K562 (cell line): ENCODE data around the gene CAPN7. TPM values are rescaled to one million over a fixed set of nuclear protein-coding genes. Genes with fewer than 3 reads are reported as not detected.
A peak's percentile ranks its signal among the peaks of the same experiment; 100 is the strongest.

Experiments used
- ATAC-seq: fragments of 200-7000 bp; cut with Tn5 transposase; 3 replicates; pipeline ENCODE4 v1.9.1; 2020; ENCODE audit warnings: moderate library complexity
- BruUV-seq: library from RNA; stranded (reverse); fragments of 400-500 nt; replicated peaks from 2 replicates; lab custom pipeline; 2021; lab: Mats Ljungman, UMichigan
- CTCF ChIA-PET: fragments of 300-600 bp; formaldehyde crosslinking; extraction: SDS; loops from one replicate; lab custom pipeline; 2021; ENCODE audit warnings: low intra/inter-chr PET ratio; lab: Yijun Ruan, JAX
- POLR2A ChIA-PET: fragments of 300-600, 350-650 bp; sonication (Branson Sonifier 250); formaldehyde crosslinking; extraction: SDS; loops from one replicate; lab custom pipeline; 2021; ENCODE audit warnings: antibody characterized with exemption, inconsistent platforms; lab: Yijun Ruan, JAX
- DNase-seq, 4 experiments: peaks; one replicate each; pipeline versions ENCODE4 v3.0.0 to v3.0.0-alpha.2; 2011 to 2018; ENCODE audit warnings: low spot score in 3 of 4, mixed read lengths in 3 of 4; ENCODE audit errors: extremely low read depth in 1 of 4
- FAIRE-seq: peaks from 2 replicates; lab custom pipeline; 2011; peaks lifted over from hg19 to GRCh38; lab: Jason Lieb, UNC
- H2AFZ ChIP-seq: 2 replicates; pipeline ENCODE4 v1.6.0; 2011; ENCODE audit warnings: low read depth, low read length, control low read depth, inconsistent platforms
- H3K27ac ChIP-seq: fragments of 200-600 bp; 3 replicates; pipeline ENCODE4 v1.8.0; 2011; ENCODE audit warnings: low read depth, mild to moderate bottlenecking, control low read depth, inconsistent platforms, low read length, moderate library complexity, mixed read lengths; ENCODE audit errors: extremely low read depth
- H3K27me3 ChIP-seq, 2 experiments: fragments of 300-600 bp in 1 of 2; 2 replicates in 1 of 2; 3 replicates in 1 of 2; pipeline versions ENCODE4 v1.6.0 to v1.8.0; 2011; ENCODE audit warnings: inconsistent platforms in 2 of 2, low read length in 2 of 2, mild to moderate bottlenecking in 1 of 2, mixed read lengths in 1 of 2, moderate library complexity in 1 of 2; ENCODE audit not compliant: control insufficient read depth in 2 of 2, insufficient read depth in 2 of 2
- H3K36me3 ChIP-seq: fragments of 300-600 bp; 3 replicates; pipeline ENCODE4 v1.8.0; 2011; ENCODE audit warnings: mild to moderate bottlenecking, low read length, inconsistent platforms; ENCODE audit not compliant: control insufficient read depth, insufficient read depth
- H3K4me1 ChIP-seq, 2 experiments: fragments of 200-600 bp in 1 of 2; replicated peaks in 1 of 2; 2 replicates in 1 of 2; 3 replicates in 1 of 2; pipeline versions ENCODE4 v1.5.1 to v1.8.0; 2011; ENCODE audit warnings: inconsistent platforms in 2 of 2, low read length in 2 of 2, mild to moderate bottlenecking in 1 of 2, mixed read lengths in 1 of 2, moderate library complexity in 1 of 2; ENCODE audit not compliant: control insufficient read depth in 2 of 2, insufficient read depth in 2 of 2
- H3K4me2 ChIP-seq: 2 replicates; pipeline ENCODE4 v1.6.1; 2011; ENCODE audit warnings: low read length, control low read depth, inconsistent platforms, mixed read lengths; ENCODE audit not compliant: insufficient read depth
- H3K4me3 ChIP-seq: fragments of 200-600 bp; sonication (generic), shearing (Covaris generic); 2 replicates; pipeline ENCODE4 v1.5.1; 2016; ENCODE audit warnings: control low read depth, inconsistent platforms
- H3K79me2 ChIP-seq: fragments of 200-600 bp; 3 replicates; pipeline ENCODE4 v1.8.0; 2011; ENCODE audit warnings: low read length, inconsistent platforms; ENCODE audit not compliant: control insufficient read depth, insufficient read depth
- H3K9ac ChIP-seq, 2 experiments: 2 replicates each; pipeline versions ENCODE4 v1.6.0 to v1.6.1; 2011; ENCODE audit warnings: low read depth in 2 of 2, low read length in 2 of 2, control low read depth in 1 of 2, inconsistent platforms in 1 of 2, mild to moderate bottlenecking in 1 of 2, mixed read lengths in 1 of 2; ENCODE audit not compliant: insufficient read depth in 1 of 2
- H3K9me1 ChIP-seq: one replicate; pipeline ENCODE4 v1.6.0; 2011; ENCODE audit warnings: inconsistent platforms, mild to moderate bottlenecking, low read length, moderate library complexity; ENCODE audit not compliant: control insufficient read depth, insufficient read depth
- H3K9me3 ChIP-seq: replicated peaks from 2 replicates; pipeline ENCODE4 v1.5.1; 2011; ENCODE audit warnings: low read depth, low read length, inconsistent platforms; ENCODE audit not compliant: control insufficient read depth, insufficient read depth
- H4K20me1 ChIP-seq: replicated peaks from 2 replicates; pipeline ENCODE4 v1.6.1; 2011; ENCODE audit warnings: low read length, inconsistent platforms, mixed read lengths; ENCODE audit not compliant: control insufficient read depth, insufficient read depth
- BACH1 ChIP-seq: fragments of 200-800 bp; sonication (Bioruptor generic); IDR thresholded peaks from 2 replicates; pipeline ENCODE4 v1.6.1; 2016; ENCODE audit warnings: missing genetic modification characterization, missing compliant biosample characterization
- BHLHE40 ChIP-seq: IDR thresholded peaks from 2 replicates; pipeline ENCODE4 v1.6.1; 2011; ENCODE audit warnings: low read length, improper control_type of control experiment
- CEBPG ChIP-seq, 3 experiments: fragments of 200-800 bp in 1 of 3; sonication (Bioruptor generic) in 1 of 3; sonication (generic) in 1 of 3; formaldehyde crosslinking in 1 of 3; IDR thresholded peaks in 2 of 3; conservative IDR thresholded peaks in 1 of 3; 2 replicates each; pipeline versions ENCODE4 v1.6.1 to v1.8.0; 2016 to 2022; ENCODE audit warnings: missing compliant biosample characterization in 2 of 3, missing genetic modification characterization in 2 of 3, mild to moderate bottlenecking in 1 of 3, missing genetic modification reagents in 1 of 3
- EP300 ChIP-seq: IDR thresholded peaks from 2 replicates; pipeline ENCODE4 v1.6.1; 2012; ENCODE audit warnings: low read length, improper control_type of control experiment
- ILF3 ChIP-seq: fragments of 450-650 bp; IDR thresholded peaks from 2 replicates; pipeline ENCODE4 v1.6.1; 2018; ENCODE audit warnings: antibody characterized with exemption, mild to moderate bottlenecking, moderate library complexity, borderline replicate concordance
- MAFK ChIP-seq: IDR thresholded peaks from 2 replicates; pipeline ENCODE4 v1.6.1; 2011; ENCODE audit warnings: low read length, improper control_type of control experiment
- NR3C1 ChIP-seq: sonication (generic); formaldehyde crosslinking; IDR thresholded peaks from 2 replicates; pipeline ENCODE4 v1.8.1; 2022; ENCODE audit warnings: missing genetic modification reagents
- SMAD4 ChIP-seq: fragments of 250-450 bp; sonication (Bioruptor Pico); conservative IDR thresholded peaks from 2 replicates; pipeline ENCODE4 v1.8.0; 2021; ENCODE audit warnings: inconsistent platforms, mild to moderate bottlenecking, moderate library complexity
- SMC3 ChIP-seq: conservative IDR thresholded peaks from 2 replicates; pipeline ENCODE4 v1.6.1; 2011; ENCODE audit warnings: low read depth, low read length, improper control_type of control experiment; ENCODE audit not compliant: insufficient read depth
- SRSF3 ChIP-seq: fragments of 200-400 bp; formaldehyde crosslinking; IDR thresholded peaks from 2 replicates; pipeline ENCODE4 v1.6.1; 2016; ENCODE audit warnings: mild to moderate bottlenecking, low read length, moderate library complexity; ENCODE audit not compliant: insufficient read depth
- ZMIZ1 ChIP-seq, 2 experiments: fragments of 150-350 bp in 1 of 2; IDR thresholded peaks; 2 replicates each; pipeline ENCODE4 v1.6.1; 2012 to 2016; ENCODE audit warnings: low read depth in 2 of 2, low read length in 2 of 2, mild to moderate bottlenecking in 1 of 2, moderate library complexity in 1 of 2
- ZNF133 ChIP-seq: fragments of 250-450 bp; sonication (Bioruptor Pico); IDR thresholded peaks from 2 replicates; pipeline ENCODE4 v1.4.0; 2020; ENCODE audit warnings: mild to moderate bottlenecking
- ZNF217 ChIP-seq: sonication (generic); formaldehyde crosslinking; IDR thresholded peaks from 2 replicates; pipeline ENCODE4 v1.8.0; 2022; ENCODE audit warnings: mild to moderate bottlenecking, missing genetic modification reagents
- WGBS: fragments of 100-300 bp; shearing (Covaris generic); methylation state at CpG from one replicate; pipeline ENCODE4 v1.1.6; 2016; ENCODE audit warnings: low coverage, mixed read lengths; ENCODE audit not compliant: insufficient coverage; ENCODE audit errors: missing lambda C conversion rate; 5-methylcytosine and 5-hydroxymethylcytosine counted together
- in situ Hi-C: fragments of 300-500 bp; cut with MboI; formaldehyde crosslinking; loops from 4 replicates; pipeline ENCODE4 v1.15.0; 2018; ENCODE audit warnings: inconsistent platforms, mixed read lengths
- intact Hi-C: fragments of 100-400 bp; cut with micrococcal nuclease; formaldehyde crosslinking; loops from 2 replicates; pipeline ENCODE4 v1.14.2; 2022
- polyA plus RNA-seq, 8 experiments: library from polyadenylated mRNA; depleted of rRNA in 4 of 8; stranded (reverse) in 5 of 8; unstranded in 3 of 8; fragments of >200 nt; fragmentation: Nextera tagmentation in 2 of 8; fragmentation: Illumina TruSeq in 1 of 8; extraction: Ambion mirVana in 2 of 8; extraction: Trizol in 1 of 8; gene quantifications; 2 replicates each; pipeline versions ENCODE4 v1.2.1 to v1.2.3, GENCODE V29; 2011 to 2014; ENCODE audit warnings: inconsistent platforms in 1 of 8, missing spikeins in 1 of 8
- total RNA-seq, 7 experiments: library from RNA; depleted of rRNA in 6 of 7; stranded (reverse); fragments of >200 nt in 6 of 7; fragmentation: Illumina TruSeq in 2 of 7; extraction: Trizol in 2 of 7; gene quantifications; 2 replicates each; pipeline versions ENCODE4 v1.2.1 to v1.2.3, GENCODE V29; 2011 to 2021; ENCODE audit warnings: low replicate concordance in 1 of 7
- TF ChIP-seq, protein P1 (sequence below): fragments of 450-650 bp; formaldehyde crosslinking; IDR thresholded peaks from 2 replicates; pipeline ENCODE4 v1.4.0; 2020; ENCODE audit warnings: mild to moderate bottlenecking, moderate library complexity
- TF ChIP-seq, protein P2 (sequence below): sonication (generic); formaldehyde crosslinking; IDR thresholded peaks from 2 replicates; pipeline ENCODE4 v1.8.0; 2022; ENCODE audit warnings: mild to moderate bottlenecking, missing genetic modification reagents

The CAPN7 gene
- total and polyA plus RNA-seq, 9 of the 15 experiments (the other 6 are each of a cell fraction or from before 2014, with no cell fraction given) = 6.5 to 42.7 (median 32.7) TPM

DNA sequence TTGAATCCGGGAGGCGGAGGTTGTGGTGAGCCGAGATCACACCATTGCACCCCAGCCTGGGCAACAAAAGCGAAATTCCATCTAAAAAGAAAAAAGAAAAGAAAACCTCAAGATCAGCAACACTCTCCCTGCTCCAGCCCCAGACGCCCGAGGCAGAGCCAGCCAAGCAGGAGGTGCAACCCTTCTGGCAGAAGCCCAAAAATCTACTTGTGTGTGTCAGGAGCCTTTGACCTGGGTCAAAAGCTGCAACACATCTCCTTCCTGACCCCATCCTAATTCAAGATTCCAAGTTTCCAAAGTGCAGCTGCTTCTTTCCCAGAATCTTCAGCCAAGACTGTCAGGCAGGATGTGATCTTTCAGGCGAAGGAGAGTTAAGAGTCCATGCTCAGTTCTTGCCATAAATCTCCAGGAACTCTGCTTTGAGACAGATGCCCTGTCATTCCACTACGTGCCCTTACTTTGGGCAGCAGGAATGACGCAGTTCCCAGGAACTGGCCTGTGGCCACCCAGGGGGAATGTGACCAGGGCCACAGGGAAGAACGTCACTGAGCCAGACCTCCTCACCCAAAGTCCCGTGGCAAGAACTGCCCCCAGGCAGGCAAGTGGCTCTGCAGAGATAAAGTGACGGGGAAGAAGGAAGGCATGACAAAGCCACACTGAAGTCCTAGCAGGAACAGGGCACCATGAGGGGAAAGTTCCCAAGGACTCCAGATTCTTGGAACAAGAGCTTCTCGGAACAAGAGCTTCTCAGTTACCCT lies 86.9 kb downstream of the CAPN7 start:
- Histone ChIP-seq H2AFZ (0 out of 2 replicates have a peak overlapping the region, but pooled peaks have one; percentile 3), H3K9me3 (no peaks in the 10 kb centered on the region), H3K4me1 (peaks cover 33 to 52% of the 10 kb centered on the region in 2 experiments), H3K27ac (no peak overlapping the region), H3K9ac (peak overlapping the region in 1 of 2 experiments; percentile 84; a peak in 2 of 4 replicates), H3K9me1 (no peaks in the 10 kb centered on the region), H3K27me3 (no peaks in the 10 kb centered on the region), H3K4me2 (no peak overlapping the region), H3K4me3 (no peak overlapping the region), H3K36me3 (no peaks in the 10 kb centered on the region; the same call in 1 of the 3 replicates), H4K20me1 (no peaks in the 10 kb centered on the region), H3K79me2 (peaks cover 7% of the 10 kb centered on the region; the same call in 2 of the 3 replicates)
- in situ Hi-C loops (no loop called here), intact Hi-C loops (loop anchor here (2.0 kb wide), 1 partner anchor 24 kb away; no protein-coding TSS in a partner anchor)
- FAIRE-seq (no peak), ATAC-seq (no peak), DNase-seq (no peak)
- 51% methylated on average over 13 of the region's 13 CpGs for WGBS
- BruUV-seq = no TSS peak
- ChIA-PET CTCF (no interaction called here), POLR2A (interaction anchor here (0.5 to 1.6 kb wide), 4 partner anchors 8 to 1178 kb away, joined by 3 to 7 read pairs (median 3); no protein-coding TSS in a partner anchor)
- TF ChIP-seq, protein P1, sequence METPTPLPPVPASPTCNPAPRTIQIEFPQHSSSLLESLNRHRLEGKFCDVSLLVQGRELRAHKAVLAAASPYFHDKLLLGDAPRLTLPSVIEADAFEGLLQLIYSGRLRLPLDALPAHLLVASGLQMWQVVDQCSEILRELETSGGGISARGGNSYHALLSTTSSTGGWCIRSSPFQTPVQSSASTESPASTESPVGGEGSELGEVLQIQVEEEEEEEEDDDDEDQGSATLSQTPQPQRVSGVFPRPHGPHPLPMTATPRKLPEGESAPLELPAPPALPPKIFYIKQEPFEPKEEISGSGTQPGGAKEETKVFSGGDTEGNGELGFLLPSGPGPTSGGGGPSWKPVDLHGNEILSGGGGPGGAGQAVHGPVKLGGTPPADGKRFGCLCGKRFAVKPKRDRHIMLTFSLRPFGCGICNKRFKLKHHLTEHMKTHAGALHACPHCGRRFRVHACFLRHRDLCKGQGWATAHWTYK (CRISPR knock-in tag) = no peak
- TF ChIP-seq ILF3 (no peak), SMAD4 (no peak), SMC3 (no peak), ZNF133 (CRISPR knock-in tag) (no peak), SRSF3 (no peak), EP300 (no peak), ZNF217 (no peak), ZMIZ1 (IDR thresholded peaks at IDR 0.05; ENCODE audit: low read depth in 2 of 2, low read length in 2 of 2) (no peak), NR3C1 (CRISPR knock-in tag) (no peak), MAFK (no peak), BHLHE40 (peak; percentile 53), BACH1 (peak; percentile 54; the same call in 1 of the 2 replicates), CEBPG (CRISPR knock-in tag; IDR thresholded peaks at IDR 0.05) (no peak), CEBPG (tag; conservative IDR thresholded peaks at IDR 0.05 in 1 of 2, IDR thresholded peaks at IDR 0.05 in 1 of 2) (no peak)
- TF ChIP-seq, protein P2, sequence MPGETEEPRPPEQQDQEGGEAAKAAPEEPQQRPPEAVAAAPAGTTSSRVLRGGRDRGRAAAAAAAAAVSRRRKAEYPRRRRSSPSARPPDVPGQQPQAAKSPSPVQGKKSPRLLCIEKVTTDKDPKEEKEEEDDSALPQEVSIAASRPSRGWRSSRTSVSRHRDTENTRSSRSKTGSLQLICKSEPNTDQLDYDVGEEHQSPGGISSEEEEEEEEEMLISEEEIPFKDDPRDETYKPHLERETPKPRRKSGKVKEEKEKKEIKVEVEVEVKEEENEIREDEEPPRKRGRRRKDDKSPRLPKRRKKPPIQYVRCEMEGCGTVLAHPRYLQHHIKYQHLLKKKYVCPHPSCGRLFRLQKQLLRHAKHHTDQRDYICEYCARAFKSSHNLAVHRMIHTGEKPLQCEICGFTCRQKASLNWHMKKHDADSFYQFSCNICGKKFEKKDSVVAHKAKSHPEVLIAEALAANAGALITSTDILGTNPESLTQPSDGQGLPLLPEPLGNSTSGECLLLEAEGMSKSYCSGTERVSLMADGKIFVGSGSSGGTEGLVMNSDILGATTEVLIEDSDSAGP (CRISPR knock-in tag) = no peak
